Measurements from ENCODE around the gene PRRT3. TPM values are rescaled to one million over a fixed set of nuclear protein-coding genes. Genes with fewer than 3 reads are reported as not detected.
A peak's percentile ranks its signal among the peaks of the same experiment; 100 is the strongest.

The PRRT3 gene
- total and polyA plus RNA-seq, 2 of the 4 experiments (the other 2 are of a cell fraction) = 0.72 to 4.2 TPM

GRCh38 chr3:9937486-9938238, 14.5 kb downstream of the PRRT3 start:
- WGBS, 2 experiments (ENCODE audit: extremely low coverage in 2 of 2, insufficient read length in 1 of 2) = 95% methylated on average over 9 of the region's 13 CpGs; no CpG with 5 or more reads in 1 of the 2 experiments

More at GRCh38 chr3:9937486-9938238, 14.5 kb downstream of the PRRT3 start:
- peaks cover 7% of the 10 kb centered on the region for H3K4me1 ChIP-seq (ENCODE audit: control insufficient read depth, insufficient read depth, low read length)
- POLR2A ChIA-PET (ENCODE audit: unreplicated experiment) = no interaction called here
- ATAC-seq (ENCODE audit: low read depth) (no peak), DNase-seq (no peak)
- dilution Hi-C loops (cut with HindIII; ENCODE audit: low sequenced_read_pairs, unreplicated experiment) = no loop called here
- H3K27me3 ChIP-seq (ENCODE audit: control insufficient read depth, insufficient read depth, low read length) = no peaks in the 10 kb centered on the region
- no peak overlapping the region for H3K56ac ChIP-seq (ENCODE audit: extremely low read depth, insufficient read depth, low read length)
- peaks cover 5% of the 10 kb centered on the region for H3K36me3 ChIP-seq (ENCODE audit: control insufficient read depth, insufficient read depth, low read length)
- no peaks in the 10 kb centered on the region for H3K9me3 ChIP-seq (ENCODE audit: control insufficient read depth, insufficient read depth, low read length)
- H4K20me1 ChIP-seq (ENCODE audit: insufficient read depth, low read length) = no peaks in the 10 kb centered on the region
- no peak overlapping the region for H4K91ac ChIP-seq (ENCODE audit: insufficient read depth, low read depth, low read length)
- no peak overlapping the region for H3K23ac ChIP-seq (ENCODE audit: low read depth, low read length)
- no peak overlapping the region for H3K4me2 ChIP-seq (ENCODE audit: low read depth, low read length)
- H3K4ac ChIP-seq (ENCODE audit: low read depth, low read length) = no peak overlapping the region
- H3K9ac ChIP-seq (ENCODE audit: low read depth, low read length) = no peak overlapping the region
- H2AK9ac ChIP-seq (replicated peaks; ENCODE audit: low read depth, low read length, poor library complexity) = peak overlapping the region; percentile 48
- no peak for TF ChIP-seq MAFK (IDR thresholded peaks at IDR 0.05; ENCODE audit: low read depth, low read length)
- TF ChIP-seq CEBPB (IDR thresholded peaks at IDR 0.05; ENCODE audit: low read depth, low read length) = no peak
- TF ChIP-seq BHLHE40 (IDR thresholded peaks at IDR 0.05; ENCODE audit: low read depth, low read length) = no peak
- no peak for TF ChIP-seq CTCF (conservative IDR thresholded peaks at IDR 0.05; ENCODE audit: low read depth, low read length)
- no peak for TF ChIP-seq USF2 (IDR thresholded peaks at IDR 0.05; ENCODE audit: low read depth, low read length)
- TF ChIP-seq POLR2A (IDR thresholded peaks at IDR 0.05; ENCODE audit: low read depth, low read length) = no peak
- no peak for TF ChIP-seq SMC3 (IDR thresholded peaks at IDR 0.05; ENCODE audit: low read depth, low read length)
- no peak for TF ChIP-seq FOS (IDR thresholded peaks at IDR 0.05; ENCODE audit: low read depth, low read length)
- no peak for TF ChIP-seq CHD1 (IDR thresholded peaks at IDR 0.05; ENCODE audit: low read depth, low read length)
- no peak for TF ChIP-seq RAD21 (IDR thresholded peaks at IDR 0.05; ENCODE audit: low read length)
- no peak for TF ChIP-seq RFX5 (IDR thresholded peaks at IDR 0.05; ENCODE audit: low read depth, low read length)
- TF ChIP-seq RCOR1 (IDR thresholded peaks at IDR 0.05; ENCODE audit: insufficient replicate concordance, low read length) = no peak
- no peak for TF ChIP-seq MAZ (IDR thresholded peaks at IDR 0.05; ENCODE audit: borderline replicate concordance, low read depth, low read length)
- TF ChIP-seq, protein P1, sequence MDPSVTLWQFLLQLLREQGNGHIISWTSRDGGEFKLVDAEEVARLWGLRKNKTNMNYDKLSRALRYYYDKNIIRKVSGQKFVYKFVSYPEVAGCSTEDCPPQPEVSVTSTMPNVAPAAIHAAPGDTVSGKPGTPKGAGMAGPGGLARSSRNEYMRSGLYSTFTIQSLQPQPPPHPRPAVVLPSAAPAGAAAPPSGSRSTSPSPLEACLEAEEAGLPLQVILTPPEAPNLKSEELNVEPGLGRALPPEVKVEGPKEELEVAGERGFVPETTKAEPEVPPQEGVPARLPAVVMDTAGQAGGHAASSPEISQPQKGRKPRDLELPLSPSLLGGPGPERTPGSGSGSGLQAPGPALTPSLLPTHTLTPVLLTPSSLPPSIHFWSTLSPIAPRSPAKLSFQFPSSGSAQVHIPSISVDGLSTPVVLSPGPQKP (IDR thresholded peaks at IDR 0.05; ENCODE audit: borderline replicate concordance, low read depth, low read length) = no peak
- intact Hi-C loops (cut with micrococcal nuclease) = no loop called here
- no peak overlapping the region for H2AK5ac ChIP-seq (ENCODE audit: low read depth, low read length)
- BruUV-seq (replicated peaks) = no TSS peak
- peaks cover 9% of the 10 kb centered on the region; the same call in 1 of the 2 replicates for H3K9me1 ChIP-seq (ENCODE audit: insufficient read depth, low read length)
- no peak overlapping the region for H3K4me3 ChIP-seq (ENCODE audit: insufficient read depth, low read depth, low read length)
- H3K18ac ChIP-seq (ENCODE audit: low read depth, low read length) = no peak overlapping the region
- CTCF ChIA-PET = no interaction called here
- H2BK5ac ChIP-seq (ENCODE audit: low read depth, low read length, poor library complexity, severe bottlenecking) = no peak overlapping the region
- no peak overlapping the region for H3K27ac ChIP-seq (ENCODE audit: insufficient read depth, low read length)
- H2BK15ac ChIP-seq (ENCODE audit: low read depth, low read length) = no peak overlapping the region
- no peak overlapping the region for H3K14ac ChIP-seq (replicated peaks; ENCODE audit: low read depth, low read length)
- no peak overlapping the region for H4K5ac ChIP-seq (ENCODE audit: low read depth, low read length)
- H2BK20ac ChIP-seq (ENCODE audit: low read depth, low read length) = no peak overlapping the region
- H2BK120ac ChIP-seq (ENCODE audit: low read depth, low read length) = no peak overlapping the region
- no peak overlapping the region for H2AFZ ChIP-seq (replicated peaks; ENCODE audit: low read length, poor library complexity)
- H3K79me1 ChIP-seq (ENCODE audit: low read depth in 1 of 2, low read length in 2 of 2) = peaks cover 6 to 16% of the 10 kb centered on the region in 2 experiments; a peak in 3 of 4 replicates
- in situ Hi-C loops (cut with MboI; ENCODE audit: low sequenced_read_pairs) = no loop called here
- H4K8ac ChIP-seq (ENCODE audit: low read depth in 2 of 2, low read length in 2 of 2) = no peak overlapping the region
